IMR-90 (cell line): Measurements from ENCODE around the gene RNF166.

Experiments used
- MXI1 ChIP-seq: IDR thresholded peaks from 2 replicates; pipeline ENCODE4 v1.6.1; 2012; ENCODE audit warnings: low read depth, mild to moderate bottlenecking, low read length, moderate library complexity, borderline replicate concordance
- POLR2A ChIP-seq: IDR thresholded peaks from 2 replicates; pipeline ENCODE4 v1.6.1; 2012; ENCODE audit warnings: mild to moderate bottlenecking, low read depth, low read length
- RAD21 ChIP-seq: IDR thresholded peaks from 2 replicates; pipeline ENCODE4 v1.6.1; 2012; ENCODE audit warnings: low read length, improper control_type of control experiment
- USF2 ChIP-seq: fragments of 150-350 bp; IDR thresholded peaks from 2 replicates; pipeline ENCODE4 v1.6.1; 2017; ENCODE audit warnings: mild to moderate bottlenecking, antibody characterized with exemption, low read length, low read depth
- TF ChIP-seq, protein P1 (sequence below): conservative IDR thresholded peaks from 2 replicates; pipeline ENCODE4 v1.5.1; 2012; ENCODE audit warnings: mild to moderate bottlenecking, low read depth, low read length, improper control_type of control experiment

- TF ChIP-seq POLR2A (no peak), RAD21 (no peak), USF2 (no peak), MXI1 (no peak)
- TF ChIP-seq, protein P1, sequence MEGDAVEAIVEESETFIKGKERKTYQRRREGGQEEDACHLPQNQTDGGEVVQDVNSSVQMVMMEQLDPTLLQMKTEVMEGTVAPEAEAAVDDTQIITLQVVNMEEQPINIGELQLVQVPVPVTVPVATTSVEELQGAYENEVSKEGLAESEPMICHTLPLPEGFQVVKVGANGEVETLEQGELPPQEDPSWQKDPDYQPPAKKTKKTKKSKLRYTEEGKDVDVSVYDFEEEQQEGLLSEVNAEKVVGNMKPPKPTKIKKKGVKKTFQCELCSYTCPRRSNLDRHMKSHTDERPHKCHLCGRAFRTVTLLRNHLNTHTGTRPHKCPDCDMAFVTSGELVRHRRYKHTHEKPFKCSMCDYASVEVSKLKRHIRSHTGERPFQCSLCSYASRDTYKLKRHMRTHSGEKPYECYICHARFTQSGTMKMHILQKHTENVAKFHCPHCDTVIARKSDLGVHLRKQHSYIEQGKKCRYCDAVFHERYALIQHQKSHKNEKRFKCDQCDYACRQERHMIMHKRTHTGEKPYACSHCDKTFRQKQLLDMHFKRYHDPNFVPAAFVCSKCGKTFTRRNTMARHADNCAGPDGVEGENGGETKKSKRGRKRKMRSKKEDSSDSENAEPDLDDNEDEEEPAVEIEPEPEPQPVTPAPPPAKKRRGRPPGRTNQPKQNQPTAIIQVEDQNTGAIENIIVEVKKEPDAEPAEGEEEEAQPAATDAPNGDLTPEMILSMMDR, result no peak
Observed at GRCh38 chr16:88754109-88754911, 48.1 kb upstream of the RNF166 start.
